K562 (cell line): ENCODE results near the gene AAK1. TPM values are rescaled to one million over a fixed set of nuclear protein-coding genes. Genes with fewer than 3 reads are reported as not detected.

Experiments
- ARID2 ChIP-seq: fragments of 450-650 bp; IDR thresholded peaks from 2 replicates; pipeline ENCODE4 v1.6.1; 2017; ENCODE audit warnings: antibody characterized with exemption, mild to moderate bottlenecking
- CBFB ChIP-seq: sonication (generic); formaldehyde crosslinking; IDR thresholded peaks from 2 replicates; pipeline ENCODE4 v1.4.0; 2020; ENCODE audit warnings: mild to moderate bottlenecking, missing genetic modification reagents
- DEAF1 ChIP-seq: fragments of 450-650 bp; formaldehyde crosslinking; IDR thresholded peaks from 2 replicates; pipeline ENCODE4 v1.4.0; 2020; ENCODE audit warnings: mild to moderate bottlenecking, moderate library complexity
- E2F3 ChIP-seq: fragments of 250-450 bp; sonication (Bioruptor Pico); IDR thresholded peaks from 2 replicates; pipeline ENCODE4 v1.4.0; 2020; ENCODE audit warnings: mild to moderate bottlenecking
- ELF1 ChIP-seq: fragments of 200-800 bp; sonication (Bioruptor generic); IDR thresholded peaks from 2 replicates; pipeline ENCODE4 v1.6.1; 2016; ENCODE audit warnings: missing genetic modification characterization, missing compliant biosample characterization
- MYC ChIP-seq, 2 experiments: fragments of 250-450 bp in 1 of 2; sonication (Bioruptor Pico) in 1 of 2; IDR thresholded peaks; 2 replicates each; pipeline versions ENCODE4 v1.5.1 to v1.6.1; 2012 to 2021; ENCODE audit warnings: low read depth in 2 of 2, borderline replicate concordance in 1 of 2, improper control_type of control experiment in 1 of 2, low read length in 1 of 2, mild to moderate bottlenecking in 1 of 2, moderate library complexity in 1 of 2
- NONO ChIP-seq, 2 experiments: fragments of 200-400 bp in 1 of 2; fragments of 450-650 bp in 1 of 2; formaldehyde crosslinking in 1 of 2; IDR thresholded peaks; 2 replicates each; pipeline ENCODE4 v1.6.1; 2017; ENCODE audit warnings: low read depth in 2 of 2, mild to moderate bottlenecking in 2 of 2, moderate library complexity in 2 of 2, low read length in 1 of 2
- RBM17 ChIP-seq: fragments of 200-400 bp; formaldehyde crosslinking; IDR thresholded peaks from 2 replicates; pipeline ENCODE4 v1.6.1; 2017; ENCODE audit warnings: low read depth, mild to moderate bottlenecking, low read length, borderline replicate concordance
- SPI1 ChIP-seq: IDR thresholded peaks from 2 replicates; pipeline ENCODE4 v1.6.1; 2011; ENCODE audit warnings: low read depth, low read length, control low read depth, borderline replicate concordance
- TAF9B ChIP-seq: fragments of 450-650 bp; IDR thresholded peaks from 2 replicates; pipeline ENCODE4 v1.6.1; 2018; ENCODE audit warnings: mild to moderate bottlenecking; ENCODE audit not compliant: partially characterized antibody
- THAP12 ChIP-seq: fragments of 250-450 bp; sonication (Bioruptor Pico); IDR thresholded peaks from 2 replicates; pipeline ENCODE4 v1.9.0; 2021; ENCODE audit warnings: mild to moderate bottlenecking, inconsistent platforms
- ZBTB17 ChIP-seq: fragments of 450-650 bp; formaldehyde crosslinking; IDR thresholded peaks from 2 replicates; pipeline ENCODE4 v1.4.0; 2020; ENCODE audit warnings: mild to moderate bottlenecking
- ZBTB26 ChIP-seq: fragments of 450-650 bp; formaldehyde crosslinking; IDR thresholded peaks from 2 replicates; pipeline ENCODE4 v1.4.0; 2022; ENCODE audit warnings: missing genetic modification characterization
- ZHX1 ChIP-seq: fragments of 150-350 bp; conservative IDR thresholded peaks from 2 replicates; pipeline ENCODE4 v1.6.1; 2014; ENCODE audit warnings: low read length
- ZNF280A ChIP-seq: fragments of 450-650 bp; IDR thresholded peaks from 2 replicates; pipeline ENCODE4 v1.6.1; 2018; ENCODE audit warnings: mild to moderate bottlenecking, low read depth; ENCODE audit not compliant: partially characterized antibody
- ZSCAN29 ChIP-seq: fragments of 450-650 bp; IDR thresholded peaks from 2 replicates; pipeline ENCODE4 v1.6.1; 2017
- polyA plus RNA-seq, 8 experiments: library from polyadenylated mRNA; depleted of rRNA in 4 of 8; stranded (reverse) in 5 of 8; unstranded in 3 of 8; fragments of >200 nt; fragmentation: Nextera tagmentation in 2 of 8; fragmentation: Illumina TruSeq in 1 of 8; extraction: Ambion mirVana in 2 of 8; extraction: Trizol in 1 of 8; gene quantifications; 2 replicates each; pipeline versions ENCODE4 v1.2.1 to v1.2.3, GENCODE V29; 2011 to 2014; ENCODE audit warnings: inconsistent platforms in 1 of 8, missing spikeins in 1 of 8
- total RNA-seq, 7 experiments: library from RNA; depleted of rRNA in 6 of 7; stranded (reverse); fragments of >200 nt in 6 of 7; fragmentation: Illumina TruSeq in 2 of 7; extraction: Trizol in 2 of 7; gene quantifications; 2 replicates each; pipeline versions ENCODE4 v1.2.1 to v1.2.3, GENCODE V29; 2011 to 2021; ENCODE audit warnings: low replicate concordance in 1 of 7

AAK1 gene
- total and polyA plus RNA-seq, 9 of the 15 experiments (the other 6 are each of a cell fraction or from before 2014, with no cell fraction given) = 0.89 to 17.1 (median 6.0) TPM

- no peak for TF ChIP-seq ARID2
- TF ChIP-seq ZSCAN29 = peak; percentile 54; the same call in 1 of the 2 replicates
- no peak for TF ChIP-seq SPI1
- no peak for TF ChIP-seq DEAF1 (CRISPR knock-in tag)
- 0 out of 2 replicates have a peak, but pooled peaks have one; percentile 27 for TF ChIP-seq ZHX1
- TF ChIP-seq ELF1 (tag) = peak; percentile 99
- TF ChIP-seq NONO (IDR thresholded peaks at IDR 0.05; ENCODE audit: low read depth in 2 of 2, low read length in 1 of 2) = peak; percentile 26 to 65; a peak in 2 of 4 replicates
- TF ChIP-seq CBFB (CRISPR knock-in tag) = no peak; the same call in 1 of the 2 replicates
- TF ChIP-seq THAP12 (CRISPR knock-in tag) = peak; percentile 57
- peak; percentile 37; the same call in 1 of the 2 replicates for TF ChIP-seq ZBTB26 (CRISPR knock-in tag)
- no peak for TF ChIP-seq RBM17
- peak; percentile 87; the same call in 1 of the 2 replicates for TF ChIP-seq E2F3 (CRISPR knock-in tag)
- TF ChIP-seq ZNF280A = no peak
- peak; percentile 78 for TF ChIP-seq ZBTB17 (CRISPR knock-in tag)
- TF ChIP-seq TAF9B = peak; percentile 59
- TF ChIP-seq MYC (IDR thresholded peaks at IDR 0.05; ENCODE audit: low read depth, low read length) = peak; percentile 61
- no peak for TF ChIP-seq MYC (CRISPR knock-in tag; IDR thresholded peaks at IDR 0.05; ENCODE audit: borderline replicate concordance, low read depth)
Measured at GRCh38 chr2:69643602-69644505, at the start of gene AAK1 (continued).
